MM.1S (cell line): ENCODE measurements around the gene FGFR4.

Experiments
- DNase-seq: peaks from one replicate; pipeline ENCODE4 v3.0.0-alpha.2; 2015
- H2AFZ ChIP-seq: fragments of 300-600 bp; sonication (generic); 2 replicates; pipeline ENCODE4 v1.6.0; 2016; ENCODE audit warnings: antibody characterized with exemption, low read length
- H3F3A ChIP-seq: fragments of 300-600 bp; sonication (generic); 2 replicates; pipeline ENCODE4 v1.6.1; 2016; ENCODE audit warnings: mild to moderate bottlenecking, antibody characterized with exemption, low read length, moderate library complexity, mixed read lengths; ENCODE audit not compliant: insufficient read depth
- H3K27ac ChIP-seq: fragments of 300-600 bp; sonication (generic); 2 replicates; pipeline ENCODE4 v1.5.1; 2016; ENCODE audit warnings: mild to moderate bottlenecking, low read length
- H3K27me3 ChIP-seq: fragments of 300-600 bp; sonication (generic); replicated peaks from 2 replicates; pipeline ENCODE4 v1.6.0; 2016; ENCODE audit warnings: low read length; ENCODE audit not compliant: insufficient read depth
- H3K36me3 ChIP-seq: fragments of 300-600 bp; sonication (generic); replicated peaks from 2 replicates; pipeline ENCODE4 v1.6.1; 2016; ENCODE audit warnings: mild to moderate bottlenecking, low read length, mixed read lengths; ENCODE audit not compliant: insufficient read depth
- H3K4me1 ChIP-seq: fragments of 300-600 bp; sonication (generic); 2 replicates; pipeline ENCODE4 v1.6.1; 2016; ENCODE audit warnings: low read length, mixed read lengths
- H3K4me2 ChIP-seq: fragments of 300-600 bp; sonication (generic); 2 replicates; pipeline ENCODE4 v1.6.0; 2016; ENCODE audit warnings: low read depth, low read length
- H3K4me3 ChIP-seq: fragments of 300-600 bp; sonication (generic); 2 replicates; pipeline ENCODE4 v1.5.1; 2016; ENCODE audit warnings: low read length, mixed read lengths
- H3K79me2 ChIP-seq: fragments of 300-600 bp; sonication (generic); 2 replicates; pipeline ENCODE4 v1.6.1; 2016; ENCODE audit warnings: mixed run types, low read length, mixed read lengths
- H3K9ac ChIP-seq: fragments of 300-600 bp; sonication (generic); 2 replicates; pipeline ENCODE4 v1.6.1; 2016; ENCODE audit warnings: low read length, mixed read lengths
- H3K9me2 ChIP-seq: fragments of 300-600 bp; sonication (generic); replicated peaks from 2 replicates; pipeline ENCODE4 v1.6.1; 2016; ENCODE audit warnings: mild to moderate bottlenecking, low read length, mixed read lengths; ENCODE audit not compliant: insufficient read depth
- H3K9me3 ChIP-seq: fragments of 300-600 bp; sonication (generic); replicated peaks from 2 replicates; pipeline ENCODE4 v1.6.1; 2016; ENCODE audit warnings: mild to moderate bottlenecking, low read length, mixed read lengths; ENCODE audit not compliant: insufficient read depth
- H4K20me1 ChIP-seq: fragments of 300-600 bp; sonication (generic); 2 replicates; pipeline ENCODE4 v1.6.1; 2016; ENCODE audit warnings: mild to moderate bottlenecking, low read length, moderate library complexity, mixed read lengths; ENCODE audit not compliant: insufficient read depth
- CTCF ChIP-seq: fragments of 300-600 bp; sonication (generic); IDR thresholded peaks from 2 replicates; pipeline ENCODE4 v1.5.1; 2016; ENCODE audit warnings: antibody characterized with exemption, low read length, mixed read lengths
- EZH2 ChIP-seq: fragments of 300-600 bp; sonication (generic); optimal IDR thresholded peaks from 2 replicates; pipeline ENCODE3; 2017; ENCODE audit warnings: low read depth, mild to moderate bottlenecking, antibody characterized with exemption, low read length, mixed read lengths
- EZH2phosphoT487 ChIP-seq: fragments of 300-600 bp; sonication (generic); IDR thresholded peaks from 2 replicates; pipeline ENCODE4 v1.6.1; 2018; ENCODE audit warnings: antibody characterized with exemption, low read length

Gene FGFR4

DNA sequence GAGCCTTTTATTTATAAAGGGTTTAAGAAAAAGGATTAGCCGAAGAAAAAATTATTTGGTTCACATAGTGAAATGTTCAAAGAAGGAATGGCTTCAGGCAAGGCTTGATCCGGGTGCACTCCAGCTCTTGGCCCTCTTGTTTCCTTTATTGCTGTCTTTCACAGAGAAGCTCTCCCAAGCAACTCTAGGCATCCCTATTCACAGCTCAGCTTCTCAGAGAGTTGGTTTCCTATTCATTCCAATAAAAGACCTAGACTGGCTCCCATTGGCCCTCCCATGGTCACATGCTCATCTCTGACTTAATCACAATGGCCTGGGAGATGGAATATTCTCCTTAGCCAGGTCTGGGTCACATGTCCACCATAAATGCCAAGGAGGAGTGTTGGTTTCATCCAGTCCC lies 9.4 kb upstream of the FGFR4 start:
- H2AFZ ChIP-seq, result no peak overlapping the region
- H3K27ac ChIP-seq, result no peak overlapping the region
- no peaks in the 10 kb centered on the region for H4K20me1 ChIP-seq
- no peaks in the 10 kb centered on the region for H3F3A ChIP-seq
- H3K36me3 ChIP-seq, result no peaks in the 10 kb centered on the region
- H3K27me3 ChIP-seq, result no peaks in the 10 kb centered on the region
- H3K9me2 ChIP-seq, result no peaks in the 10 kb centered on the region
- H3K79me2 ChIP-seq, result no peaks in the 10 kb centered on the region
- no peaks in the 10 kb centered on the region for H3K9me3 ChIP-seq
- no peak overlapping the region for H3K9ac ChIP-seq
- DNase-seq, result no peak
- H3K4me1 ChIP-seq, result no peaks in the 10 kb centered on the region
- no peak for TF ChIP-seq CTCF
- TF ChIP-seq EZH2phosphoT487, result no peak
- no peak for TF ChIP-seq EZH2
- H3K4me3 ChIP-seq, result no peak overlapping the region
- no peak overlapping the region for H3K4me2 ChIP-seq

DNA sequence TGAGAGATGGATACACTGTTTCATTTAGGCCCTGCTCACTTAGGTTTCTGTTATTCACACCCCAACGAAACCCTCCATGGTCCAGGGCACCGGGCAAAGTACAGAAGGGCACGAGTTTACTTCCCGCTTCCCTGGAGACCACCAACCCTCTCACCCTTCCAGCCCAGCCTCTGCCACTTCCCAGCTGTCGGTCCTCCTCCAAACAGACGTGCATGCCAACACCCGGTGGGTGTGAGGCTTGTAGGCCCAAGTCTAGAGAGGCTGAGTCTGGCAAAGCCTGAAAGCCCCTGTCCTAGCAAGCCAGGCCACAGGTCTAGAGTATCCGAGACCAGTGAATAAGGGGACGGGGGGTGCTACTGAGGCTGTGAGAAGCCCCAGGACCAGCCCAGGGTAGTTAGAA lies 7.1 kb upstream of the FGFR4 start:
- Histone ChIP-seq H3K27ac (no peak overlapping the region), H3K4me2 (no peak overlapping the region)
- DNase-seq, result no peak

GRCh38 chr5:177080265-177080664 lies 6.5 kb upstream of the FGFR4 start:
- Histone ChIP-seq H3K27me3 (0 out of 2 replicates have a peak, but pooled peaks cover 4% of the 10 kb centered on the region), H3K9me2 (no peaks in the 10 kb centered on the region), H3K79me2 (no peaks in the 10 kb centered on the region), H3K9ac (no peak overlapping the region), H3K27ac (no peak overlapping the region), H3K36me3 (no peaks in the 10 kb centered on the region), H3K4me1 (no peaks in the 10 kb centered on the region), H3K4me2 (no peak overlapping the region), H4K20me1 (no peaks in the 10 kb centered on the region), H3K9me3 (no peaks in the 10 kb centered on the region), H3F3A (no peaks in the 10 kb centered on the region), H3K4me3 (no peak overlapping the region), H2AFZ (no peak overlapping the region)
- no peak for DNase-seq
- no peak for TF ChIP-seq EZH2
- TF ChIP-seq EZH2phosphoT487, result no peak
- TF ChIP-seq CTCF, result no peak

More for the DNA sequence above, 7.1 kb upstream of the FGFR4 start:
- no peaks in the 10 kb centered on the region for H3K9me2 ChIP-seq
- H3K9ac ChIP-seq, result no peak overlapping the region
- no peaks in the 10 kb centered on the region for H3K4me1 ChIP-seq
- 0 out of 2 replicates have a peak, but pooled peaks cover 4% of the 10 kb centered on the region for H3K27me3 ChIP-seq
- no peaks in the 10 kb centered on the region for H4K20me1 ChIP-seq
- no peaks in the 10 kb centered on the region for H3K79me2 ChIP-seq
- no peak for TF ChIP-seq EZH2
- H2AFZ ChIP-seq, result no peak overlapping the region
- H3F3A ChIP-seq, result no peaks in the 10 kb centered on the region
- H3K4me3 ChIP-seq, result no peak overlapping the region
- no peaks in the 10 kb centered on the region for H3K36me3 ChIP-seq
- no peaks in the 10 kb centered on the region for H3K9me3 ChIP-seq

DNA sequence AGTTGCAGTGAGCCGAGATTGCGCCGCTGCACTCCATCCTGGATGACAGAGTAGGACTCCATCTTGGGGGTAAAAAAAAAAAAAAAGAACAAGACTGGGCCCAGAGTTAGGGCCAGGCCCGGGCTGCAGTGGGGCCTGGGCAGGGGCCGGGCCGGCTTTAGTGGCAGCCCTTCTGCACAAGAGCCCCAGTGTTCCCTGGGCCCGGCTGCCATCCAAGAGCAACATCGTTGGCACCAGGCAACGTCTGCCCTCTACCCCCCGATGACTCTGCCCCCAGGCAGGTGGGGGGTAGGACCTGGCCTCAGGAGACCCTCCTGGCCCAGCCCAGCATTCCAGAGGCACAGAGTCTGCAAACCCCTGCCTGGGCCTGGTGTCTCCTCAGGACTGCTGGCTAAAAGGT lies 4.9 kb upstream of the FGFR4 start:
- no peak for DNase-seq
- Histone ChIP-seq H3K4me3 (no peak overlapping the region), H3K27ac (no peak overlapping the region), H3K4me2 (no peak overlapping the region), H4K20me1 (no peaks in the 10 kb centered on the region), H3K27me3 (0 out of 2 replicates have a peak, but pooled peaks cover 4% of the 10 kb centered on the region), H3K9ac (no peak overlapping the region), H3K4me1 (no peaks in the 10 kb centered on the region), H2AFZ (no peak overlapping the region), H3F3A (peaks cover 8% of the 10 kb centered on the region), H3K79me2 (no peaks in the 10 kb centered on the region), H3K9me2 (no peaks in the 10 kb centered on the region), H3K36me3 (no peaks in the 10 kb centered on the region), H3K9me3 (no peaks in the 10 kb centered on the region)
- TF ChIP-seq CTCF (no peak), EZH2phosphoT487 (no peak), EZH2 (no peak)
